HepG2 (cell line): ENCODE results near the gene GFER. TPM values are rescaled to one million over a fixed set of nuclear protein-coding genes. Genes with fewer than 3 reads are reported as not detected.
A peak's percentile ranks its signal among the peaks of the same experiment; 100 is the strongest.

Source experiments
- AKAP8 ChIP-seq: sonication (generic); formaldehyde crosslinking; IDR thresholded peaks from 2 replicates; pipeline ENCODE4 v1.5.1; 2020; ENCODE audit warnings: mild to moderate bottlenecking, missing genetic modification reagents
- ARNTL ChIP-seq: sonication (generic); formaldehyde crosslinking; IDR thresholded peaks from 2 replicates; pipeline ENCODE4 v1.4.0; 2020; ENCODE audit warnings: mild to moderate bottlenecking, missing genetic modification reagents
- ATF5 ChIP-seq: sonication (generic); formaldehyde crosslinking; IDR thresholded peaks from 2 replicates; pipeline ENCODE4 v1.4.0; 2020; ENCODE audit warnings: mild to moderate bottlenecking, low read depth, missing genetic modification reagents
- DR1 ChIP-seq: sonication (generic); formaldehyde crosslinking; IDR thresholded peaks from 2 replicates; pipeline ENCODE4 v1.8.0; 2021; ENCODE audit warnings: mild to moderate bottlenecking, missing genetic modification reagents, inconsistent platforms
- FOXA3 ChIP-seq: IDR thresholded peaks from 2 replicates; pipeline ENCODE4 v1.6.1; 2016; ENCODE audit warnings: missing genetic modification reagents, missing compliant biosample characterization
- KDM2A ChIP-seq: sonication (generic); formaldehyde crosslinking; IDR thresholded peaks from 2 replicates; pipeline ENCODE4 v1.4.0; 2020; ENCODE audit warnings: low read depth, missing genetic modification reagents, borderline replicate concordance
- PPARG ChIP-seq: conservative IDR thresholded peaks from 2 replicates; pipeline ENCODE4 v1.6.1; 2016; ENCODE audit warnings: missing biosample characterization, missing genetic modification reagents
- SOX5 ChIP-seq: IDR thresholded peaks from 2 replicates; pipeline ENCODE4 v1.6.1; 2016; ENCODE audit warnings: borderline replicate concordance
- TEAD3 ChIP-seq: optimal IDR thresholded peaks from 2 replicates; pipeline ENCODE3; 2016; ENCODE audit warnings: borderline replicate concordance
- YEATS4 ChIP-seq: sonication (generic); formaldehyde crosslinking; IDR thresholded peaks from 2 replicates; pipeline ENCODE4 v1.4.0; 2020; ENCODE audit warnings: missing genetic modification reagents, borderline replicate concordance
- ZBTB33 ChIP-seq: sonication (generic); formaldehyde crosslinking; IDR thresholded peaks from 2 replicates; pipeline ENCODE4 v1.4.0; 2020; ENCODE audit warnings: missing genetic modification reagents
- ZNF142 ChIP-seq: sonication (generic); formaldehyde crosslinking; IDR thresholded peaks from 2 replicates; pipeline ENCODE4 v1.4.0; 2020; ENCODE audit warnings: missing genetic modification reagents
- ZNF615 ChIP-seq: sonication (generic); formaldehyde crosslinking; IDR thresholded peaks from 2 replicates; pipeline ENCODE4 v1.5.0; 2020; ENCODE audit warnings: mild to moderate bottlenecking, missing genetic modification reagents, borderline replicate concordance
- ZSCAN22 ChIP-seq: sonication (generic); formaldehyde crosslinking; IDR thresholded peaks from 2 replicates; pipeline ENCODE4 v1.4.0; 2020; ENCODE audit warnings: mild to moderate bottlenecking, missing genetic modification reagents
- ZSCAN25 ChIP-seq: sonication (generic); formaldehyde crosslinking; IDR thresholded peaks from 2 replicates; pipeline ENCODE4 v1.8.0; 2022; ENCODE audit warnings: mild to moderate bottlenecking, missing genetic modification reagents
- ZSCAN9 ChIP-seq: IDR thresholded peaks from 2 replicates; pipeline ENCODE4 v1.6.1; 2016; ENCODE audit warnings: borderline replicate concordance
- polyA plus RNA-seq, 8 experiments: library from polyadenylated mRNA; depleted of rRNA in 3 of 8; stranded (reverse) in 7 of 8; unstranded in 1 of 8; fragments of >200 nt; fragmentation: Illumina TruSeq in 4 of 8; extraction: Trizol in 4 of 8; gene quantifications; 2 replicates each; pipeline versions ENCODE4 v1.2.1 to v1.2.3, GENCODE V29; 2011 to 2016; ENCODE audit warnings: low read depth in 4 of 8, missing spikeins in 1 of 8, mixed read lengths in 1 of 8; ENCODE audit not compliant: insufficient read depth in 1 of 8
- total RNA-seq, 5 experiments: library from RNA; depleted of rRNA; stranded (reverse); fragments of >200 nt; fragmentation: Illumina TruSeq; extraction: Trizol; gene quantifications; 2 replicates each; pipeline ENCODE4 v1.2.3, GENCODE V29; 2016; ENCODE audit warnings: low read depth in 1 of 5

GFER gene
- total and polyA plus RNA-seq, 2 of the 13 experiments (the other 11 are each of a cell fraction or from before 2014, with no cell fraction given), result 28.6 to 71.7 TPM

GRCh38 chr16:2023092-2024031 is 39.4 kb downstream of the GFER start (continued):
- no peak for TF ChIP-seq ATF5 (CRISPR knock-in tag)
- TF ChIP-seq PPARG (CRISPR knock-in tag), result 0 out of 2 replicates have a peak, but pooled peaks have one; percentile 20
- TF ChIP-seq ZSCAN9 (CRISPR knock-in tag), result 0 out of 2 replicates have a peak, but pooled peaks have one; percentile 18
- TF ChIP-seq ZSCAN22 (CRISPR knock-in tag), result peak; percentile 92
- TF ChIP-seq ZNF615 (CRISPR knock-in tag), result no peak
- TF ChIP-seq SOX5, result peak; percentile 41; the same call in 1 of the 2 replicates
- no peak; the same call in 1 of the 2 replicates for TF ChIP-seq YEATS4 (CRISPR knock-in tag)
- TF ChIP-seq FOXA3, result peak; percentile 52
- TF ChIP-seq ZNF142 (CRISPR knock-in tag), result no peak
- TF ChIP-seq ZBTB33 (CRISPR knock-in tag), result peak; percentile 82
- peak; percentile 66; the same call in 1 of the 2 replicates for TF ChIP-seq KDM2A
- TF ChIP-seq ZSCAN25 (CRISPR knock-in tag), result 0 out of 2 replicates have a peak, but pooled peaks have one; percentile 39
- peak; percentile 49; the same call in 1 of the 2 replicates for TF ChIP-seq AKAP8 (CRISPR knock-in tag)
- 0 out of 2 replicates have a peak, but pooled peaks have one; percentile 29 for TF ChIP-seq ARNTL (CRISPR knock-in tag)
- peak; percentile 68 for TF ChIP-seq TEAD3 (CRISPR knock-in tag)
- TF ChIP-seq DR1 (CRISPR knock-in tag), result no peak; the same call in 1 of the 2 replicates
